Measurements from ENCODE around the gene FZR1.

Gene FZR1

DNA sequence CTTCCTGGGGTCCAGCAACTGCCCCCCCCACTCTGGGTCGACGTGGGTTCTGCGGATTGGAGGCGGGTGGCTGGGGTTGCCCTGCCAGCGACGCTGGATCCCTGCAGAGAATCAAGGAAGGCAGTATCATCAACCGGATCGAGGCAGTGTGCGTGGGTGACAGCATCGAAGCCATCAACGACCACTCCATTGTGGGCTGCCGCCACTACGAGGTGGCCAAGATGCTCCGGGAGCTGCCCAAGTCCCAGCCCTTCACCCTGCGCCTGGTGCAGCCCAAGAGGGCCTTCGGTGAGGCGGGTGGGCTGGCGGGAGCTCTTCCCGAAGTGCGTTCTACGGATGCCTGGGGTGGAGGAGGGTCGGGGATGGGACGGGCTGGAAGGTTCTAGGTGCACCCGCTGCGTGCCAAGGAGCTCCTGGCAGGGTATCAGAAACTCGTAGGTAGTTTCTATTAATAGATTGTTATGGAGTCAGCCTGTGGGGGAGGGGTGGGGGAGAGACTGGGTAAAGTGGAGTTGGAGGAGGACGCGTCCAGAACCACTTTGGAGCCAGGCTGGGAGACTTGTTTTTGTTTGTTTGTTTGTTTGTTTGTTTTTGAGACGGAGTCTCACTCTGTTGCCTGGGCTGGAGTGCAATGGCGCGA is 80.7 kb downstream of the FZR1 start:
- no peak for DNase-seq (ENCODE audit: extremely low read depth in 1 of 2, low read depth in 1 of 2)
